ENCODE results near the gene SLU7. TPM values are rescaled to one million over a fixed set of nuclear protein-coding genes. Genes with fewer than 3 reads are reported as not detected.

SLU7 gene
- total and polyA plus RNA-seq, 9 of the 15 experiments (the other 6 are each of a cell fraction or from before 2014, with no cell fraction given), result 42.1 to 65.7 (median 54.8) TPM

GRCh38 chr5:160378330-160378729, 40.6 kb downstream of the SLU7 start (continued):
- TF ChIP-seq ZBTB26 (CRISPR knock-in tag; IDR thresholded peaks at IDR 0.05), result no peak
- TF ChIP-seq NONO (IDR thresholded peaks at IDR 0.05; ENCODE audit: low read depth in 2 of 2, low read length in 1 of 2), result no peak
- TF ChIP-seq MTA2 (IDR thresholded peaks at IDR 0.05; ENCODE audit: low read depth), result peak; percentile 64
- no peak for TF ChIP-seq SMARCE1 (IDR thresholded peaks at IDR 0.05)
- no peak for TF ChIP-seq CEBPZ (IDR thresholded peaks at IDR 0.05; ENCODE audit: borderline replicate concordance, low read depth, low read length)
- TF ChIP-seq MLX (CRISPR knock-in tag; conservative IDR thresholded peaks at IDR 0.05), result no peak
- no peak for TF ChIP-seq MITF (IDR thresholded peaks at IDR 0.05)
- no peak for TF ChIP-seq FOXK1 (CRISPR knock-in tag; IDR thresholded peaks at IDR 0.05; ENCODE audit: borderline replicate concordance)
- TF ChIP-seq MBD2 (IDR thresholded peaks at IDR 0.05; ENCODE audit: borderline replicate concordance, low read depth), result no peak
- TF ChIP-seq SAFB2 (IDR thresholded peaks at IDR 0.05; ENCODE audit: borderline replicate concordance, low read depth, low read length, severe bottlenecking), result no peak
- no peak for TF ChIP-seq PKNOX1 (IDR thresholded peaks at IDR 0.05)
- peak; percentile 80 for TF ChIP-seq ARID1B (IDR thresholded peaks at IDR 0.05)
- TF ChIP-seq FOXP1 (CRISPR knock-in tag; IDR thresholded peaks at IDR 0.05), result no peak
- no peak for TF ChIP-seq CHCHD3 (CRISPR knock-in tag; IDR thresholded peaks at IDR 0.05)
- TF ChIP-seq ZSCAN32 (CRISPR knock-in tag; IDR thresholded peaks at IDR 0.05), result no peak
- TF ChIP-seq TSHZ1 (CRISPR knock-in tag; IDR thresholded peaks at IDR 0.05), result no peak
- no peak for TF ChIP-seq GTF2E2 (tag; IDR thresholded peaks at IDR 0.05)
